RCC 7860 (cell line): ENCODE data around the gene MLX.
A peak's percentile ranks its signal among the peaks of the same experiment; 100 is the strongest.

Experiments used
- DNase-seq: peaks from one replicate; pipeline ENCODE4 v3.0.0-alpha.2; 2015; ENCODE audit warnings: low spot score
- FAIRE-seq: peaks from 2 replicates; lab custom pipeline; 2012; peaks lifted over from hg19 to GRCh38; lab: Jason Lieb, UNC

MLX gene

GRCh38 chr17:42566883-42567573 is at the start of gene MLX:
TSS of gene MLX (plus strand) at chr17:42567100. CDS start at chr17:42567125, 25 bp downstream.
- FAIRE-seq (no peak), DNase-seq (peak; percentile 85)

- peak; percentile 73 for FAIRE-seq
- DNase-seq: peak; percentile 87
These were observed 49.4 kb upstream of the MLX start for GRCh38 chr17:42517516-42517915.

- DNase-seq (peak; percentile 94), FAIRE-seq (peak; percentile 80)
These were observed 48.7 kb upstream of the MLX start for GRCh38 chr17:42518046-42518754.

GRCh38 chr17:42518755-42519545 is 48.0 kb upstream of the MLX start:
- FAIRE-seq (no peak), DNase-seq (peak; percentile 41)

GRCh38 chr17:42519546-42520491 is 47.1 kb upstream of the MLX start:
- peak; percentile 87 for FAIRE-seq

GRCh38 chr17:42520540-42520951 is 46.4 kb upstream of the MLX start:
- FAIRE-seq (no peak), DNase-seq (no peak)

More at GRCh38 chr17:42519546-42520491, 47.1 kb upstream of the MLX start:
- DNase-seq: peak; percentile 98

- DNase-seq: peak; percentile 64
- no peak for FAIRE-seq
These were observed 45.9 kb upstream of the MLX start for GRCh38 chr17:42521036-42521435.

GRCh38 chr17:42521666-42522262 is 45.1 kb upstream of the MLX start:
- no peak for DNase-seq
- FAIRE-seq: no peak

GRCh38 chr17:42522263-42522790 is 44.6 kb upstream of the MLX start:
- no peak for DNase-seq
- FAIRE-seq: no peak

GRCh38 chr17:42522798-42523278 is 44.1 kb upstream of the MLX start:
- DNase-seq: no peak
- FAIRE-seq: no peak

- FAIRE-seq (no peak), DNase-seq (no peak)
These were observed 41.7 kb upstream of the MLX start for GRCh38 chr17:42525221-42525620.

GRCh38 chr17:42526031-42526444 is 40.9 kb upstream of the MLX start:
- FAIRE-seq: no peak

GRCh38 chr17:42527932-42528331 is 39.0 kb upstream of the MLX start:
- FAIRE-seq (no peak), DNase-seq (no peak)

More at GRCh38 chr17:42526031-42526444, 40.9 kb upstream of the MLX start:
- DNase-seq: peak; percentile 46

- FAIRE-seq (no peak), DNase-seq (no peak)
These were observed 37.8 kb upstream of the MLX start for GRCh38 chr17:42529061-42529460.

GRCh38 chr17:42530952-42531454 is 35.9 kb upstream of the MLX start:
- DNase-seq (no peak), FAIRE-seq (no peak)

GRCh38 chr17:42531455-42532354 is 35.2 kb upstream of the MLX start:
- FAIRE-seq: no peak
- peak; percentile 47 for DNase-seq

GRCh38 chr17:42535155-42536047 is 31.5 kb upstream of the MLX start:
- FAIRE-seq (no peak), DNase-seq (no peak)
